Liver (tissue), 9 donors: ENCODE measurements around the gene ELP5. TPM values are rescaled to one million over a fixed set of nuclear protein-coding genes. Genes with fewer than 3 reads are reported as not detected.

Experiments
- DNase-seq: peaks from one replicate; pipeline ENCODE4 v3.0.0-alpha.2; 2017; ENCODE audit warnings: low spot score
- H3K27ac ChIP-seq, 2 donors: one replicate each; pipeline ENCODE4 v1.7.0; 2013; ENCODE audit warnings: inconsistent platforms in 2 of 2, low read length in 2 of 2, control low read depth in 1 of 2, low read depth in 1 of 2, mild to moderate bottlenecking in 1 of 2
- H3K27me3 ChIP-seq, 4 donors: one replicate each; pipeline versions ENCODE4 v1.6.1 to v1.7.0; 2013; ENCODE audit warnings: low read length in 3 of 4, inconsistent platforms in 1 of 4, mild to moderate bottlenecking in 1 of 4, moderate library complexity in 1 of 4; ENCODE audit not compliant: control insufficient read depth in 4 of 4, insufficient read depth in 4 of 4
- H3K36me3 ChIP-seq, 4 donors: one replicate each; pipeline versions ENCODE4 v1.6.1 to v1.7.0; 2013; ENCODE audit warnings: low read length in 3 of 4, mild to moderate bottlenecking in 3 of 4, low read depth in 1 of 4, moderate library complexity in 1 of 4; ENCODE audit not compliant: control insufficient read depth in 4 of 4, insufficient read depth in 3 of 4
- H3K4me1 ChIP-seq, 4 donors: one replicate each; pipeline versions ENCODE4 v1.6.1 to v1.7.0; 2013; ENCODE audit warnings: low read length in 3 of 4, mild to moderate bottlenecking in 3 of 4, moderate library complexity in 1 of 4; ENCODE audit not compliant: control insufficient read depth in 4 of 4, insufficient read depth in 4 of 4
- H3K4me3 ChIP-seq, 3 donors: one replicate each; pipeline versions ENCODE4 v1.6.1 to v1.7.0; 2013; ENCODE audit warnings: low read length in 3 of 3, control low read depth in 1 of 3, low read depth in 1 of 3, mild to moderate bottlenecking in 1 of 3
- H3K9ac ChIP-seq, 2 donors: one replicate each; pipeline ENCODE4 v1.7.0; 2013; ENCODE audit warnings: low read length in 2 of 2, mild to moderate bottlenecking in 2 of 2, moderate library complexity in 2 of 2, control low read depth in 1 of 2, low read depth in 1 of 2
- H3K9me3 ChIP-seq, 4 donors: one replicate each; pipeline versions ENCODE4 v1.6.1 to v1.7.0; 2013; ENCODE audit warnings: low read length in 3 of 4; ENCODE audit not compliant: control insufficient read depth in 4 of 4
- ATF3 ChIP-seq: IDR thresholded peaks from 2 replicates; pipeline ENCODE4 v1.6.1; 2016; ENCODE audit warnings: antibody characterized with exemption
- CTCF ChIP-seq: fragments of 150-350 bp; IDR thresholded peaks from 2 replicates; pipeline ENCODE4 v1.5.1; 2017; ENCODE audit warnings: improper control_type of control experiment, low read depth, low read length; ENCODE audit not compliant: missing input control
- EGR1 ChIP-seq, 2 donors: IDR thresholded peaks; 2 replicates each; pipeline ENCODE4 v1.6.1; 2016 to 2018; ENCODE audit warnings: antibody characterized with exemption in 2 of 2, low read depth in 2 of 2
- FOXA1 ChIP-seq: IDR thresholded peaks from 2 replicates; pipeline ENCODE4 v1.6.1; 2016; ENCODE audit warnings: antibody characterized with exemption
- GABPA ChIP-seq, 2 donors: IDR thresholded peaks in 1 of 2; conservative IDR thresholded peaks in 1 of 2; 2 replicates each; pipeline ENCODE4 v1.6.1; 2016; ENCODE audit warnings: antibody characterized with exemption in 2 of 2, mild to moderate bottlenecking in 1 of 2, moderate library complexity in 1 of 2
- HNF4A ChIP-seq, 2 donors: conservative IDR thresholded peaks; 2 replicates each; pipeline ENCODE4 v1.6.1; 2016; ENCODE audit warnings: antibody characterized with exemption in 2 of 2, mild to moderate bottlenecking in 2 of 2
- HNF4G ChIP-seq: IDR thresholded peaks from 2 replicates; pipeline ENCODE4 v1.6.1; 2016; ENCODE audit warnings: antibody characterized with exemption
- RAD21 ChIP-seq, 2 donors: IDR thresholded peaks; 2 replicates each; pipeline ENCODE4 v1.6.1; 2016; ENCODE audit warnings: antibody characterized with exemption in 2 of 2, mild to moderate bottlenecking in 2 of 2
- REST ChIP-seq: IDR thresholded peaks from 2 replicates; pipeline ENCODE4 v1.6.1; 2016; ENCODE audit warnings: antibody characterized with exemption, mild to moderate bottlenecking
- RXRA ChIP-seq, 2 donors: IDR thresholded peaks; 2 replicates each; pipeline ENCODE4 v1.6.1; 2017 to 2018; ENCODE audit warnings: antibody characterized with exemption in 2 of 2, mild to moderate bottlenecking in 1 of 2
- SP1 ChIP-seq: IDR thresholded peaks from 2 replicates; pipeline ENCODE4 v1.6.1; 2018; ENCODE audit warnings: antibody characterized with exemption, mild to moderate bottlenecking
- TAF1 ChIP-seq: conservative IDR thresholded peaks from 2 replicates; pipeline ENCODE4 v1.6.1; 2016; ENCODE audit warnings: antibody characterized with exemption, mild to moderate bottlenecking
- YY1 ChIP-seq: IDR thresholded peaks from 2 replicates; pipeline ENCODE4 v1.6.1; 2016; ENCODE audit warnings: antibody characterized with exemption, mild to moderate bottlenecking
- WGBS: extraction: QIAGEN DNeasy Blood & Tissue Kit; methylation state at CpG from one replicate; pipeline ENCODE4 v1.1.7; 2013; 5-methylcytosine and 5-hydroxymethylcytosine counted together
- polyA plus RNA-seq, 2 donors: library from polyadenylated mRNA; stranded (reverse) in 1 of 2; unstranded in 1 of 2; fragments of 200-250 nt in 1 of 2; fragments of >200 nt in 1 of 2; fragmentation: Nextera tagmentation in 1 of 2; extraction: Ambion mirVana in 1 of 2; gene quantifications; one replicate each; pipeline versions ENCODE4 v1.2.1 to v1.2.3, GENCODE V29; 2013 to 2015
- total RNA-seq, 2 donors: library from RNA; depleted of rRNA; stranded (reverse); fragments of >200 nt; gene quantifications; one replicate each; pipeline ENCODE4 v1.2.3, GENCODE V29; 2014
- donor health status: healthy.
- donor health status: healthy.
- donor health status: healthy.
- donor health status: healthy.
- donor health status: healthy.

Gene ELP5
- total and polyA plus RNA-seq, 4 donors: 19.3 to 38.4 (median 26.6) TPM

- Histone ChIP-seq H3K4me3 (no peak overlapping the region), H3K27ac (no peak overlapping the region), H3K27me3 (no peaks in the 10 kb centered on the region), H3K36me3 (peaks cover 17 to 45% (median 21%) of the 10 kb centered on the region in 4 donors), H3K4me1 (peaks cover 6 to 44% (median 30%) of the 10 kb centered on the region in 4 donors), H3K9ac (no peak overlapping the region), H3K9me3 (no peaks in the 10 kb centered on the region)
- no peak for DNase-seq
- TF ChIP-seq EGR1 (IDR thresholded peaks at IDR 0.05; ENCODE audit: low read depth in 2 of 2) (no peak), ATF3 (no peak), CTCF (no peak)
- WGBS: 91% methylated on average over 5 of the region's 5 CpGs
These were observed 19.9 kb upstream of the ELP5 start for GRCh38 chr17:7232114-7232513.

- H3K36me3 ChIP-seq: peaks cover 14 to 31% (median 17%) of the 10 kb centered on the region in 4 donors
- H3K4me1 ChIP-seq: peaks cover 4 to 49% (median 34%) of the 10 kb centered on the region in 4 donors
- no peaks in the 10 kb centered on the region for H3K27me3 ChIP-seq
- peak overlapping the region; percentile 71 to 98 (median 87) for H3K4me3 ChIP-seq
- 1% methylated on average over 9 of the region's 9 CpGs for WGBS
- no peak for DNase-seq
- no peaks in the 10 kb centered on the region for H3K9me3 ChIP-seq
- TF ChIP-seq RXRA (IDR thresholded peaks at IDR 0.05) (no peak), RAD21 (IDR thresholded peaks at IDR 0.05) (no peak), TAF1 (no peak), CTCF (no peak), GABPA (IDR thresholded peaks at IDR 0.05 in 1 of 2, conservative IDR thresholded peaks at IDR 0.05 in 1 of 2) (no peak), FOXA1 (no peak), ATF3 (no peak), YY1 (no peak), HNF4G (no peak), REST (no peak), HNF4A (conservative IDR thresholded peaks at IDR 0.05) (no peak), SP1 (no peak)
- H3K27ac ChIP-seq: peak overlapping the region; percentile 89 to 90
- H3K9ac ChIP-seq: peak overlapping the region; percentile 21 to 50
These were observed 18.3 kb upstream of the ELP5 start for GRCh38 chr17:7233701-7234082.
